Ectodermal cell (in vitro differentiated cells): Measurements from ENCODE around the gene NR3C2.
"Not testable (repeated sequence)": the region's sequence is repeated elsewhere in the genome, so short reads cannot be mapped to it uniquely, and the experiment has no call there.

Experiments
- H3K27ac ChIP-seq: 2 replicates; pipeline ENCODE4 v1.7.0; 2013; ENCODE audit warnings: mild to moderate bottlenecking, low read depth, low read length; ENCODE audit not compliant: insufficient read depth, poor library complexity, severe bottlenecking
- H3K27me3 ChIP-seq: 2 replicates; pipeline ENCODE4 v1.7.0; 2013; ENCODE audit warnings: mild to moderate bottlenecking, low read length; ENCODE audit not compliant: insufficient read depth, control insufficient read depth, poor library complexity, severe bottlenecking
- H3K36me3 ChIP-seq: one replicate; pipeline ENCODE4 v1.7.0; 2013; ENCODE audit warnings: low read length; ENCODE audit not compliant: control insufficient read depth, insufficient read depth
- H3K4me1 ChIP-seq: one replicate; pipeline ENCODE4 v1.7.0; 2013; ENCODE audit warnings: low read length; ENCODE audit not compliant: control insufficient read depth, insufficient read depth
- H3K4me3 ChIP-seq: 2 replicates; pipeline ENCODE4 v1.7.0; 2013; ENCODE audit warnings: low read depth, low read length, control low read depth; ENCODE audit not compliant: insufficient read depth
- H3K9me3 ChIP-seq: 2 replicates; pipeline ENCODE4 v1.7.0; 2013; ENCODE audit warnings: mild to moderate bottlenecking, low read length, moderate library complexity; ENCODE audit not compliant: control insufficient read depth
- WGBS, 2 experiments: methylation state at CpG; one replicate each; pipeline ENCODE4 v1.1.7; 2013; ENCODE audit warnings: missing lambda C conversion rate in 2 of 2; 5-methylcytosine and 5-hydroxymethylcytosine counted together

The NR3C2 gene

GRCh38 chr4:148143174-148143573 lies 299.0 kb downstream of the NR3C2 start:
- WGBS, 2 experiments = 90 to 93% methylated on average over 3 of the region's 4 CpGs
- Histone ChIP-seq H3K27me3 (no peaks in the 10 kb centered on the region), H3K4me1 (no peaks in the 10 kb centered on the region), H3K4me3 (no peak overlapping the region), H3K27ac (no peak overlapping the region), H3K9me3 (no peaks in the 10 kb centered on the region), H3K36me3 (no peaks in the 10 kb centered on the region)

- Histone ChIP-seq H3K4me1 (no peaks in the 10 kb centered on the region), H3K27me3 (no peaks in the 10 kb centered on the region), H3K9me3 (no peaks in the 10 kb centered on the region), H3K4me3 (no peak overlapping the region), H3K36me3 (no peaks in the 10 kb centered on the region), H3K27ac (no peak overlapping the region)
- 72 to 73% methylated on average over 3 of the region's 3 CpGs for WGBS, 2 experiments
Observed at GRCh38 chr4:148141501-148141900, 300.7 kb downstream of the NR3C2 start.

- H3K4me1 ChIP-seq = no peaks in the 10 kb centered on the region
Observed at GRCh38 chr4:148126825-148127224, 315.4 kb downstream of the NR3C2 start.

DNA sequence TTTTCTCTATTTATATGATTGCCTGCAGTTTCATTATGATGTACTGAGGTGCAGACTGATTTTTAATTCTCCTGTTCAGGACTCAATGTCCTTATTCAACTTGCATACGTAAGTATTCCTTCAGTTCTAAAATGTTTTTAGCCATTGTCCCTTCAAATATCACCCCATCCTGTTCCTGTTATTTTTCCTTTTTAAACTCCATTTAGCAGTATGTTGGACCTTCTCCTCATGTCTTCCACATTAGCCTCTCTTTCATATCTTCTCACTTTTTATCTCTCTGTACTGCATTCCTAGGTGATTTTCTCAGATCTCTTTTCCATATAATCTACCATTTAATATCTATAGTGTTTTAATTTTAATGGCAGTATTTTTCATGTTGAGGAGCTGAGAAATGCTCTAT lies 317.7 kb downstream of the NR3C2 start:
- Histone ChIP-seq H3K36me3 (no peaks in the 10 kb centered on the region), H3K9me3 (no peaks in the 10 kb centered on the region), H3K4me1 (no peaks in the 10 kb centered on the region), H3K27me3 (no peaks in the 10 kb centered on the region), H3K4me3 (no peak overlapping the region), H3K27ac (no peak overlapping the region)
- WGBS, 2 experiments = 93 to 96% methylated on average over 1 of the region's 1 CpG

More at GRCh38 chr4:148126825-148127224, 315.4 kb downstream of the NR3C2 start:
- Histone ChIP-seq H3K36me3 (no peaks in the 10 kb centered on the region), H3K9me3 (no peaks in the 10 kb centered on the region), H3K27ac (no peak overlapping the region), H3K27me3 (no peaks in the 10 kb centered on the region), H3K4me3 (no peak overlapping the region)
- 93% methylated on average over 1 of the region's 1 CpG; no CpG with 5 or more reads in 1 of the 2 experiments for WGBS, 2 experiments

GRCh38 chr4:148123161-148123560 lies 319.1 kb downstream of the NR3C2 start:
- not testable (repeated sequence) for H3K36me3 ChIP-seq, H3K4me1 ChIP-seq, H3K27me3 ChIP-seq, H3K4me3 ChIP-seq, H3K9me3 ChIP-seq, H3K27ac ChIP-seq
- 94 to 95% methylated on average over 2 of the region's 2 CpGs for WGBS, 2 experiments

DNA sequence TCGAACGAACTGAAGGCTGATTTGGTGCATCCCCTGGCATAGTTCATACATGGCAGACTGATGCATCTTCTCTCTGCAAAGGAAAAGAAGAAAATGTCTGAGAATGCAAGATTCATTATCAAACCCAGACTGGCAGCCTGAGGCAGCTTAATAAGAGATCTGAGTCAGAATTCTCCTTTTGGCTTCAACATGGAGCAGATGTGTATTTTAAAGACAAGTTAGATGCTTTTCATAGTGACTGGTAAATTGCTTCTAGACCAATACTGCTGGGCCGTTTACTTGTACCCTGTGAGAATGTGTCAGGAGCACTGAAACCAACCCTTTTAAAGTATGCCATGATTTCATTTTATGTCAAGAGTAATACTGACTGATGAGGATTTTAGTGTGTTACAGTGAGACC lies 322.0 kb downstream of the NR3C2 start:
- no peaks in the 10 kb centered on the region for H3K9me3 ChIP-seq
- 91 to 94% methylated on average over 3 of the region's 3 CpGs for WGBS, 2 experiments
- no peaks in the 10 kb centered on the region for H3K27me3 ChIP-seq
- H3K27ac ChIP-seq = no peak overlapping the region
- H3K36me3 ChIP-seq = no peaks in the 10 kb centered on the region
- no peak overlapping the region for H3K4me3 ChIP-seq
- no peaks in the 10 kb centered on the region for H3K4me1 ChIP-seq

GRCh38 chr4:148118633-148119032 lies 323.6 kb downstream of the NR3C2 start:
- Histone ChIP-seq H3K27ac (no peak overlapping the region), H3K4me3 (no peak overlapping the region), H3K27me3 (no peaks in the 10 kb centered on the region), H3K9me3 (no peaks in the 10 kb centered on the region), H3K36me3 (no peaks in the 10 kb centered on the region), H3K4me1 (no peaks in the 10 kb centered on the region)
- 87 to 95% methylated on average over 3 of the region's 3 CpGs for WGBS, 2 experiments

- Histone ChIP-seq H3K27me3 (no peaks in the 10 kb centered on the region), H3K9me3 (no peaks in the 10 kb centered on the region), H3K4me3 (no peak overlapping the region), H3K4me1 (no peaks in the 10 kb centered on the region), H3K27ac (no peak overlapping the region), H3K36me3 (no peaks in the 10 kb centered on the region)
- 93 to 96% methylated on average over 4 of the region's 4 CpGs for WGBS, 2 experiments
Observed at GRCh38 chr4:148118179-148118578, 324.0 kb downstream of the NR3C2 start.

DNA sequence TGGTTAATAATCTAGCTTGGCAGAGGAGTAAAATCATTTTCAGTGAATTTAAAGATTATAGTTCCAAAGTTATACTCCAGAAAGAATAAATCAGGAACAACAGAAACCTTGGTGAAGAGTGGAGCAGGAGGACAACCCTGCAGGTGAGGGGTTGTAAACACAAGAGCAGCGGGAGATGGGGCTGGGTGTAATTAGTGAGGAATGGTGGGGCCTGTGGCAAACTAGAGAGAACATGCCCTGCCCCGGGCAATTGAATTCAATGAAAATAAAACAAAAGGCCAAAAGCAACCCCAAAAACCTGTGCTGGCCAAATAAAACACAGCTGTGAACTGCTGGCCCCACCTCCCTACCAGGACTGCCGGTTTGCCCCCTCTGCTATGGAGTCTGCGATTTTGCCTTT lies 325.2 kb downstream of the NR3C2 start:
- WGBS, 2 experiments = 78 to 80% methylated on average over 4 of the region's 4 CpGs
- H3K4me1 ChIP-seq = no peaks in the 10 kb centered on the region
- no peaks in the 10 kb centered on the region for H3K36me3 ChIP-seq
- H3K9me3 ChIP-seq = no peaks in the 10 kb centered on the region
- no peak overlapping the region for H3K4me3 ChIP-seq
- H3K27ac ChIP-seq = no peak overlapping the region
- H3K27me3 ChIP-seq = no peaks in the 10 kb centered on the region

GRCh38 chr4:148116264-148116663 lies 325.9 kb downstream of the NR3C2 start:
- no peak overlapping the region for H3K4me3 ChIP-seq
- no peaks in the 10 kb centered on the region for H3K4me1 ChIP-seq
- H3K36me3 ChIP-seq = no peaks in the 10 kb centered on the region
- H3K27ac ChIP-seq = no peak overlapping the region
- H3K27me3 ChIP-seq = no peaks in the 10 kb centered on the region
- WGBS, 2 experiments = 88 to 99% methylated on average over 2 of the region's 2 CpGs
- H3K9me3 ChIP-seq = no peaks in the 10 kb centered on the region

GRCh38 chr4:148114436-148114835 lies 327.8 kb downstream of the NR3C2 start:
- no peaks in the 10 kb centered on the region for H3K27me3 ChIP-seq

More at GRCh38 chr4:148114436-148114835, 327.8 kb downstream of the NR3C2 start:
- Histone ChIP-seq H3K4me1 (no peaks in the 10 kb centered on the region), H3K27ac (no peak overlapping the region), H3K9me3 (no peaks in the 10 kb centered on the region), H3K4me3 (no peak overlapping the region), H3K36me3 (no peaks in the 10 kb centered on the region)
